ENCODE measurements around the gene PITX1.

Gene PITX1

GRCh38 chr5:135076051-135076491 lies 42.0 kb upstream of the PITX1 start:
- no peak for DNase-seq
- H3K4me1 ChIP-seq, result no peaks in the 10 kb centered on the region
- H3K9me3 ChIP-seq, result peaks cover 3% of the 10 kb centered on the region
- no peaks in the 10 kb centered on the region for H3K27me3 ChIP-seq
- no peak overlapping the region for H3K4me3 ChIP-seq (ENCODE audit: low read depth, low read length)
- TF ChIP-seq, protein P1, sequence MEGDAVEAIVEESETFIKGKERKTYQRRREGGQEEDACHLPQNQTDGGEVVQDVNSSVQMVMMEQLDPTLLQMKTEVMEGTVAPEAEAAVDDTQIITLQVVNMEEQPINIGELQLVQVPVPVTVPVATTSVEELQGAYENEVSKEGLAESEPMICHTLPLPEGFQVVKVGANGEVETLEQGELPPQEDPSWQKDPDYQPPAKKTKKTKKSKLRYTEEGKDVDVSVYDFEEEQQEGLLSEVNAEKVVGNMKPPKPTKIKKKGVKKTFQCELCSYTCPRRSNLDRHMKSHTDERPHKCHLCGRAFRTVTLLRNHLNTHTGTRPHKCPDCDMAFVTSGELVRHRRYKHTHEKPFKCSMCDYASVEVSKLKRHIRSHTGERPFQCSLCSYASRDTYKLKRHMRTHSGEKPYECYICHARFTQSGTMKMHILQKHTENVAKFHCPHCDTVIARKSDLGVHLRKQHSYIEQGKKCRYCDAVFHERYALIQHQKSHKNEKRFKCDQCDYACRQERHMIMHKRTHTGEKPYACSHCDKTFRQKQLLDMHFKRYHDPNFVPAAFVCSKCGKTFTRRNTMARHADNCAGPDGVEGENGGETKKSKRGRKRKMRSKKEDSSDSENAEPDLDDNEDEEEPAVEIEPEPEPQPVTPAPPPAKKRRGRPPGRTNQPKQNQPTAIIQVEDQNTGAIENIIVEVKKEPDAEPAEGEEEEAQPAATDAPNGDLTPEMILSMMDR (IDR thresholded peaks at IDR 0.05; ENCODE audit: low read depth, low read length), result no peak
- no peaks in the 10 kb centered on the region for H3K36me3 ChIP-seq

DNA sequence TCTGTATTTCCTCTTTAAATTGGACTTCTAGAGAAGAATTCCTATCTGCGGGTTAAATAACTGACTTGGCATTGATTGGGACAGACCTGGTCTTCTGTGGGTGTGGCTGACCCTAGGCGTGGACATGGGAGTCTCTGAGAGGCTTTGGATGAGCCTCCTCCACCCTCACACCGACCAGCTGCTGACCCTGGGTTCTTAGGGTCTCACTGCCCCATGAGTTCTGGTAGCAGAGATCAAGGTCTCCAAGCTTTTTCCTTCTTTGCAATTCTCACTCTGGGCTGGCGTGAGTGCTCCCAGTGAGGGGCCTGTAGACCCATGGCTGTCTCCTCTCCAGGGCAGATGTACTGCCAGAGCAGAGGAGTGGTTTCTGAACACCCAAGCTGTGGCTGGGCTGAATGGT lies 41.6 kb upstream of the PITX1 start:
- no peak overlapping the region for H3K4me3 ChIP-seq (ENCODE audit: low read depth, low read length)
- H3K9me3 ChIP-seq, result no peaks in the 10 kb centered on the region; the same call in 1 of the 2 replicates
- H3K36me3 ChIP-seq, result no peaks in the 10 kb centered on the region
- DNase-seq, result no peak
- TF ChIP-seq, protein P1 (IDR thresholded peaks at IDR 0.05; ENCODE audit: low read depth, low read length), result no peak
- H3K27me3 ChIP-seq, result no peaks in the 10 kb centered on the region
- no peaks in the 10 kb centered on the region for H3K4me1 ChIP-seq

DNA sequence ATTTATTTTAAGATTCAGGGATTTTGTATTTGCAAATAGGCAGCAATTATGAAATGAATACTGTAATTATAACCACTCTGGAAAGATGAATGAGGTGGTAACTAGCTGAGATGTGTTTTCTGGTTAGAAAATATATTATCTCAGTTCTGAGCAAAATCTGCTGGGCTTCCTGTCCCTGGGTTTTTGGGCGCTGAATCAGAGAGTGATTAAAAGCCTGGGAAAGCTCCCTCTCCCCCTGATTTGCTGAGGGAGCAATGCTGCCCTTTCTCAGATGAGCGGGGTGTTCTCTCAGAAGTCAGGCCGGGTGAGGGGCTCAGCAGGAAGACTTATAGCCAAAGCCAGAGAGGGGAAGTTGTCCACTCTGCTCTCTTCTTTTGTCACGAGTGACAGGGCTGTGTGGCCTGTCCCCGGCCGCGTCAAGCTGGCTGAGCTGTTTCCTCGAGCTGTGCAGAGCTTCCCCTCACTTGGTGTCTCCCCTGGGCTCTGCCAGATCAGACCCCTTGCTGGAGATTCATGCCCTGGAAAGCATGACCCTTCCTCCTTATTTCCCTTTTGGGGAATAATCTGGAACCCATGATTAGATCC lies 39.8 kb upstream of the PITX1 start:
- Histone ChIP-seq H3K9me3 (no peaks in the 10 kb centered on the region), H3K27me3 (no peaks in the 10 kb centered on the region), H3K36me3 (no peaks in the 10 kb centered on the region), H3K4me3 (ENCODE audit: low read depth, low read length) (no peak overlapping the region), H3K4me1 (no peaks in the 10 kb centered on the region)
- DNase-seq, result no peak
- TF ChIP-seq, protein P1 (IDR thresholded peaks at IDR 0.05; ENCODE audit: low read depth, low read length), result no peak

DNA sequence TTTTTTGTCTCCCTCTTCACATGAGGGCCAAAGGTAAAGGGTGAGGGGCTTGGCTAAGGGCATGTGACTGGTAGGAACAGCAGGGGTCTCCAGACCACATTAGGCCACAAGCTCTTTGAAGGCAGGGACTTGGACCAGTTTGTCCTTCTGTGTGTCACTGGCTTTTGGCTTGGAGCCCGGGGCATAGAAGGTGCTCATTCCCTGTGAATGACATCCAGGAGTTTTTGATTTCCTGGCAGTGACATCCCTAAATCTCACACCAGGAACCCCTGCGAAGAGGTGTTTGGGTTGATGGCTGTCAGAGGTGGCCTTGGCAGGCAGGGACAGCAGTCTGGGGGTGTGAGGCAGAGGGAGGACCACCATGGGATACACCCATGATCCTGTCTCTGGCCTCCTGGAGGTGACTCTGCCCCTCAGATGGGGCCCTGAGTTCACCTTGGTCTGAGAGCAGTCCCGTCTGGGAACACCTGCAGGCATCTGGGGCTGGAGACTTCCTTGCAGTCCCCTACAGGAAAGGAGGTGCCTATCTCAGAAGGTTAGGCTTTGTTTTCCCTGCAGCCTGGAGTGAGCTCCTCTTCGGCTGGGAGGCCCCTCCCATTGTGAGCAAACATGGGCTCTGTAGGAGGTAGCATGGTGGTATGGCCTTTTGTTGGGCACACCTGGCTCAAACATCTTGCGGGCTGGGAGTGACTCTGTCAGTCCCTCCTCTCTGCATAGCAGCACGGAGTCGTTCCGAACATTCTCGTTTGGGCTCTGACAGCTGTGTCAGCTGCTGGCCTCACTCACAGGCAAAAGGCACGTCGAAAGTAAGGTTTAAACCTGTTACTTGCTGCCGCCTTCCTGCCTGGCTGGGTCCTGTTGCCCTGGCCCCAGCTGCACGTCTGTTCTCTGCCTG lies 38.6 kb upstream of the PITX1 start:
- no peak for DNase-seq
- Histone ChIP-seq H3K4me1 (no peaks in the 10 kb centered on the region), H3K9me3 (no peaks in the 10 kb centered on the region), H3K4me3 (ENCODE audit: low read depth, low read length) (no peak overlapping the region), H3K27me3 (no peaks in the 10 kb centered on the region), H3K36me3 (no peaks in the 10 kb centered on the region)
- TF ChIP-seq, protein P1 (IDR thresholded peaks at IDR 0.05; ENCODE audit: low read depth, low read length), result no peak

DNA sequence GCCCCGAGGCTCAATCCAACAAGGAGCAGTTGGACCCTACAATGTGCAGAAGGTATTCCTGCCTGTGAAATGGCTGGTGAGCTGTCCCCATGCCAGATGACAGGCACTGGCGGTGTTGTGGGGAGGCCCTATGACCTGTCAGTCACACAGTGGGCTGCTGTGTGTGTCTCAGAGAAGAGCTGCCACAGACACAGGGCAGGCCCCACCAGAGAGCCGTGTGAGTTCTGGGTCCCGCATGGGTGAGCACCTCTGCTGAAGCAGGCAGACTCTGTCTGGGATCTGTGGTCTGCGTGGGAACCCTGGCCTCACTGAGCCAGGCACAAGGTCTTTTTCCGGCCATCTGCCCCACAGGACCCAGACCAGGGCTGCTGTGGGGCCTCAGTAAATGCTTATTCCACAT lies 37.3 kb upstream of the PITX1 start:
- TF ChIP-seq, protein P1 (IDR thresholded peaks at IDR 0.05; ENCODE audit: low read depth, low read length), result no peak
- Histone ChIP-seq H3K9me3 (no peaks in the 10 kb centered on the region), H3K27me3 (no peaks in the 10 kb centered on the region), H3K4me3 (ENCODE audit: low read depth, low read length) (no peak overlapping the region), H3K36me3 (no peaks in the 10 kb centered on the region), H3K4me1 (no peaks in the 10 kb centered on the region)
- DNase-seq, result no peak
